A673 (cell line): Measurements from ENCODE around the gene CEP41. TPM values are rescaled to one million over a fixed set of nuclear protein-coding genes. Genes with fewer than 3 reads are reported as not detected.

Experiments
- BruUV-seq: library from RNA; stranded (reverse); fragments of 400-500 nt; replicated peaks from 2 replicates; lab custom pipeline; 2021; lab: Mats Ljungman, UMichigan
- CTCF ChIA-PET: fragments of 300-600 bp; sonication (Branson Sonifier 250); formaldehyde crosslinking; loops from one replicate; lab custom pipeline; 2022; ENCODE audit warnings: antibody characterized with exemption; lab: Charles Lee
- POLR2A ChIA-PET: fragments of 300-600 bp; sonication (Branson Sonifier 250); formaldehyde crosslinking; loops from one replicate; lab custom pipeline; 2022; ENCODE audit warnings: antibody characterized with exemption; ENCODE audit not compliant: low non-redundant PET; lab: Charles Lee
- DNase-seq: peaks from one replicate; pipeline ENCODE4 v3.0.0-alpha.2; 2015; ENCODE audit warnings: low spot score
- H3K27ac ChIP-seq: fragments of 200-600 bp; sonication (generic); 2 replicates; pipeline ENCODE4 v1.5.1; 2016; ENCODE audit warnings: mixed run types, low read depth, mild to moderate bottlenecking, mixed read lengths, antibody characterized with exemption, low read length; ENCODE audit not compliant: poor library complexity, severe bottlenecking
- H3K27me3 ChIP-seq: fragments of 200-600 bp; sonication (generic); replicated peaks from 2 replicates; pipeline ENCODE4 v1.6.1; 2017; ENCODE audit warnings: mixed run types, low read depth, mild to moderate bottlenecking, mixed read lengths, antibody characterized with exemption, low read length; ENCODE audit not compliant: insufficient read depth, poor library complexity
- H3K36me3 ChIP-seq: fragments of 200-600 bp; sonication (generic); 2 replicates; pipeline ENCODE4 v1.6.1; 2016; ENCODE audit warnings: mixed run types, mild to moderate bottlenecking, mixed read lengths, antibody characterized with exemption, low read length; ENCODE audit not compliant: insufficient read depth, poor library complexity, severe bottlenecking
- H3K4me1 ChIP-seq: fragments of 200-600 bp; sonication (generic); 2 replicates; pipeline ENCODE4 v1.6.1; 2017; ENCODE audit warnings: mixed run types, mild to moderate bottlenecking, mixed read lengths, antibody characterized with exemption, low read length; ENCODE audit not compliant: insufficient read depth, poor library complexity, severe bottlenecking
- H3K4me3 ChIP-seq: fragments of 200-600 bp; sonication (generic); 2 replicates; pipeline ENCODE4 v1.5.1; 2016; ENCODE audit warnings: low read depth, mixed run types, mild to moderate bottlenecking, mixed read lengths, low read length; ENCODE audit not compliant: poor library complexity, severe bottlenecking
- H3K9me3 ChIP-seq: fragments of 200-600 bp; sonication (generic); 2 replicates; pipeline ENCODE4 v1.6.1; 2016; ENCODE audit warnings: mixed run types, low read depth, mild to moderate bottlenecking, mixed read lengths, antibody characterized with exemption, low read length; ENCODE audit not compliant: poor library complexity, severe bottlenecking
- EZH2 ChIP-seq: fragments of 200-600 bp; sonication (generic); IDR thresholded peaks from 2 replicates; pipeline ENCODE4 v1.6.1; 2017; ENCODE audit warnings: borderline replicate concordance, low read depth, mild to moderate bottlenecking, mixed read lengths, antibody characterized with exemption, low read length; ENCODE audit not compliant: poor library complexity, severe bottlenecking
- intact Hi-C: fragments of 100-400 bp; cut with micrococcal nuclease; formaldehyde crosslinking; loops from one replicate; pipeline ENCODE4 v1.10.0; 2022; ENCODE audit not compliant: unreplicated experiment
- total RNA-seq: library from RNA; stranded (reverse); gene quantifications from 2 replicates; pipeline ENCODE4 v1.2.3, GENCODE V29; 2021
- TF ChIP-seq, protein P1 (sequence below): fragments of 300-800, 200-600 bp; sonication (generic); conservative IDR thresholded peaks from 2 replicates; pipeline ENCODE4 v1.5.1; 2017; ENCODE audit warnings: low read depth, mild to moderate bottlenecking, antibody characterized with exemption, low read length, moderate library complexity, mixed read lengths

Gene CEP41
- total RNA-seq, 1 experiment from 2014 or later: 25.7 TPM

DNA sequence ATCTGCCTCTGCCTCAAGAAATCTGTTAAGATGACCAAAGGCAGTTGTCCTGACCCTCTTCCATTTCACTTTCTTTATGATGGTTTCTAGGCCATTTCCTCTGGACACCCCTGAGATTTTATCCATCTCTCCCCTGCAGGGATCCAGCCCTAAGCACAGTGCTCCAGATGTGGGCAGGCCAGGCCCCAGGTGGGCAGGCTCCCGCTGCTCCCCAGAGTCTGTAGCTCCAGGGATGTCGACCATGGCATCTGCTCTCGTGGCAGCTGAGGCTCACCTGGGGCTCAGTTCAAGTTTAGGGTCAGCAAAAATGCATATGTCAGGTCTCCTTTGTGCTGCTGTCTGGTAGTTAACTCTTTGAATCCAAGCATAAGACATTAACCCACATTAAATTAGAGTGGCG is 11.8 kb downstream of the CEP41 start:
- H3K27ac ChIP-seq: no peak overlapping the region
- DNase-seq: no peak

GRCh38 chr7:130426564-130426963 is 14.3 kb downstream of the CEP41 start:
- no peak overlapping the region for H3K27ac ChIP-seq
- no peaks in the 10 kb centered on the region for H3K9me3 ChIP-seq
- ChIA-PET POLR2A (no interaction called here), CTCF (no interaction called here)
- intact Hi-C loops: no loop called here
- H3K27me3 ChIP-seq: no peaks in the 10 kb centered on the region
- peaks cover 9% of the 10 kb centered on the region for H3K4me1 ChIP-seq
- no peaks in the 10 kb centered on the region for H3K36me3 ChIP-seq
- no peak for DNase-seq
- TF ChIP-seq, protein P1, sequence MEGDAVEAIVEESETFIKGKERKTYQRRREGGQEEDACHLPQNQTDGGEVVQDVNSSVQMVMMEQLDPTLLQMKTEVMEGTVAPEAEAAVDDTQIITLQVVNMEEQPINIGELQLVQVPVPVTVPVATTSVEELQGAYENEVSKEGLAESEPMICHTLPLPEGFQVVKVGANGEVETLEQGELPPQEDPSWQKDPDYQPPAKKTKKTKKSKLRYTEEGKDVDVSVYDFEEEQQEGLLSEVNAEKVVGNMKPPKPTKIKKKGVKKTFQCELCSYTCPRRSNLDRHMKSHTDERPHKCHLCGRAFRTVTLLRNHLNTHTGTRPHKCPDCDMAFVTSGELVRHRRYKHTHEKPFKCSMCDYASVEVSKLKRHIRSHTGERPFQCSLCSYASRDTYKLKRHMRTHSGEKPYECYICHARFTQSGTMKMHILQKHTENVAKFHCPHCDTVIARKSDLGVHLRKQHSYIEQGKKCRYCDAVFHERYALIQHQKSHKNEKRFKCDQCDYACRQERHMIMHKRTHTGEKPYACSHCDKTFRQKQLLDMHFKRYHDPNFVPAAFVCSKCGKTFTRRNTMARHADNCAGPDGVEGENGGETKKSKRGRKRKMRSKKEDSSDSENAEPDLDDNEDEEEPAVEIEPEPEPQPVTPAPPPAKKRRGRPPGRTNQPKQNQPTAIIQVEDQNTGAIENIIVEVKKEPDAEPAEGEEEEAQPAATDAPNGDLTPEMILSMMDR: no peak
- TF ChIP-seq EZH2: no peak
- no TSS peak for BruUV-seq
- H3K4me3 ChIP-seq: no peak overlapping the region

More for the DNA sequence above, 11.8 kb downstream of the CEP41 start:
- Histone ChIP-seq H3K27me3 (no peaks in the 10 kb centered on the region), H3K9me3 (no peaks in the 10 kb centered on the region), H3K36me3 (no peaks in the 10 kb centered on the region), H3K4me3 (no peak overlapping the region), H3K4me1 (no peaks in the 10 kb centered on the region)
- TF ChIP-seq, protein P1: no peak
- no peak for TF ChIP-seq EZH2
- intact Hi-C loops: no loop called here
- ChIA-PET POLR2A (no interaction called here), CTCF (no interaction called here)
- no TSS peak for BruUV-seq

DNA sequence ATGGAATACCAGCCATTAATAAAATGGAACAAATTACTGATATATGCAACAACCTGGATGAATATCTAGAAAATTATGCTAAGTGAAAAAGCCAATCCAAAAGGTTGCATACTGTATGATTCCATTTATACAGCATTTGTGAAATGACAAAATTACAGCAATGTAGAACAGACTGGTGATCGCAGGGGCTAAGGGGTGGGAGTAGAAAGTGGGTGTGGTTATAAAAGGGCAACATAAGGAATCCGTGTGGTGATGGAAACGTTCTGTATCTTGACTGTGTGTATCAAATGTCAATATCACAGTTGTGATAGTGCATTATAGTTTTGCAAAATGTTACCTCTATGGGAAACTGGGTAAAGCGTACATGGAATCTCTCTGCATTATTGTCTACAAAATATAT is 15.0 kb downstream of the CEP41 start:
- Histone ChIP-seq H3K9me3 (no peaks in the 10 kb centered on the region), H3K36me3 (no peaks in the 10 kb centered on the region), H3K27ac (no peak overlapping the region), H3K4me1 (peaks cover 15% of the 10 kb centered on the region), H3K4me3 (no peak overlapping the region), H3K27me3 (no peaks in the 10 kb centered on the region)
- TF ChIP-seq, protein P1: no peak
- no peak for TF ChIP-seq EZH2
- intact Hi-C loops: no loop called here
- ChIA-PET CTCF (no interaction called here), POLR2A (no interaction called here)
- DNase-seq: no peak
- BruUV-seq: no TSS peak
